Activated T-helper 9 cell treated with anti-CD3 and anti-CD28 coated beads, Interleukin-2, amount 50 U/mL, for 16 hours (primary cell): ENCODE measurements around the gene EPB41L4A.
"Not testable (repeated sequence)": the region's sequence is repeated elsewhere in the genome, so short reads cannot be mapped to it uniquely, and the experiment has no call there.

ENCODE experiments used
- DNase-seq: peaks from one replicate; pipeline ENCODE4 v3.0.0-alpha.2; 2020; ENCODE audit warnings: low read depth

EPB41L4A gene

DNA sequence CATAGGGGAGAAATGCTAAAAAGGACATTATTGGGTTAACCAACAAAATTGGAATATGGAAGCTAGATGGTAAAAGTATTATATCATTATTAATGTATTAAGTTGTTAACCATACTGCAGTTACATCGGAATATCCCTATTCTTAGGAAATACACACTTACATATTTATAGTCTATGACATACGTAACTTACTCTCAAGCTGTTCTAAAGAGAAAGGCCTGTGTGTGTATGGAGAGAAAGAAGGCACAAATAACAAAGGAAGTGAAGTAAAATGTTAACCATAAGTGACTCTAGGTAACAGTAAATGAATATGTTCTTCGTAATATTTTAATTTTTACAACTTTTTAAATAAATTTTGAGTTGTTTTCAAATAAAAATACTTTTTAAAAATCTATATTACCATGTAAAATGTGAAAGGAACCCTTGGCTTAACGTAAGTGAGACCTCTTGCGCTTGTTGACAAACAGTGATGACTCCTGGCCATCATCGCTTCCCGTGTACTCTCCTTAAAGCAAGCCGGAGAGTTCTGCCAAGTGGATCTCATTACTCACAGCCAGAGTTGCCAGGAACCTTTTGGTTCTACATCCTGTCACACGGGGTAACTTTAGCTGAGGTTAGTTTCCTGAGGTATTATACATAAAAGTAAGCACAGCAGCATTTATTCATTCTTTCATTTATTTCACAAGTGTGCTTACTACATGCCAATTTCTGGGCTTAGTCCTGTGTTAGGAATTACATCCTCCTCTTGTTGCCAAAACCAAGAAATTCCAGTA lies 165.4 kb downstream of the EPB41L4A start:
- DNase-seq = no peak

DNA sequence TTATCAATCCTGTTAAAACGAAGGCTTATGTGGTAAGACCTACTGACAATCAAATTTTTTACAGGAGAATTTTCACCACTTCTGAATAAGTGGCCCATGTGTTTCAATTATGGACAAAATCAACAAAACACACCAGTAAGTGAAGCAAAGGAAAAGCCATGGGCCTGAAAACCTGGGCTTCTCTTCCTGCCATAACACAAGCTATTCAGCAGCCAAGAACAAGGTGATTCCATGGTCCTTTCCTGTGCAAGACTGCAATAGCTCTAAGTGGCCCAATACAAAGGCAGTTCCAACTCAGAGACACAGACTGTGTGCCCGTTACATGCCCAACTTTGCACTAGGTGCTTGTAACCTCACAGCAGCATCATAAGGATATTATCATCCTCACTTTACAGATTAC lies 168.5 kb downstream of the EPB41L4A start:
- DNase-seq = no peak

DNA sequence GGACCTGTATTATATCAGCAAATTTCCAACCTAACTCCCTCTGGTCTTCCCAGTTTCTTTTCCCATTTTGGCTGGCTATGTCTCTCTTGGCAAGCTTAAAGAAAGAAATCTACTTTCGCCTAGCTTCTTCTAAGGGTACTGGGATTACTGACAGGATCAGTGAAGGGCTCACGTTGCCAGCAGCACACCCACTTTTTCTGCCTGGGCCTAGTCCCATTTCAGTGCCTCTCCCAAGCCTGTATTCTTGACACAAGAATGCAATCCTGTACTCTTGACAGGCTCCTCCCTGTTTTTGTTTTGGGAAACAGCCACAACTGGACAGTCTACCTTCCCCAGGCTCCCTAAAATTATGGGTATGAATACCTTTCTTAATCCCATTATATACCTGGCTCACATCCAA lies 170.5 kb downstream of the EPB41L4A start:
- no peak for DNase-seq

DNA sequence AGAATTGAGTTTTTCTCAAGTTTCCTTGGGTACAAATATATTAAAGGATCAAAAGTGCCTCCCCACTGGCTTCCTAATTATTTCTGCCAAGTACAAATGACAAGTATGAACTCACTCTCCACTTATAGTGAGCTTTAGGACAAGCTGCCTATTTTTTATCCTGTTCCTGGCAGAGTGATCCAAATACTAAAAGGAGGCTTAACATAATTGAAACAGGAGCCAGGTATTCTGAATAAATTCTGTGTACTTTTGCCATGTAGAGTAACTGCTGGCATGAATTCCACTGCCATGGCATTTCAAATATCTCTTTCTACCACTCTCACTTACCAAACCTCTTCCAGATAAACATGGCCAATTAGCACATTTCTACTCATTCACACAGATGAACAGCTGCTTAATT lies 171.1 kb downstream of the EPB41L4A start:
- DNase-seq = no peak

DNA sequence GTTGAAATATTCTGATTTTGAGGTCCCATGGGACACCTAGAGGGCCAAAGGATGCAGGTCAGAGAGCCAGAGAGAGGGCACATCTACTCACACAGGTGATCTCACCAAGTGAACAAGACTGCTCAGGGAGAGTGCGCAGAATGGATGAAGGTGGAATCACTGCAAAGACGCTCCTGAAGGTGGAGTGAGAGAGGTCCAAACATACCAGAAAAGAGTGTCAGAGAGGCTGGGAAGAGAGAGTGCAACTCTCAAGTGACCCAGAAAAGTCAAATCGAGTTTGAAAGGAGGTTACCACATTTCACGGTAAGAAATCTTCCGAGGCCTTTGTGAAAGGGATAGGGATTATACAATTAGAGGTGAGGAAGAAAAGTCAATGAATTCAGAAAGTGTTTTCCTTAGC lies 173.4 kb downstream of the EPB41L4A start:
- no peak for DNase-seq

DNA sequence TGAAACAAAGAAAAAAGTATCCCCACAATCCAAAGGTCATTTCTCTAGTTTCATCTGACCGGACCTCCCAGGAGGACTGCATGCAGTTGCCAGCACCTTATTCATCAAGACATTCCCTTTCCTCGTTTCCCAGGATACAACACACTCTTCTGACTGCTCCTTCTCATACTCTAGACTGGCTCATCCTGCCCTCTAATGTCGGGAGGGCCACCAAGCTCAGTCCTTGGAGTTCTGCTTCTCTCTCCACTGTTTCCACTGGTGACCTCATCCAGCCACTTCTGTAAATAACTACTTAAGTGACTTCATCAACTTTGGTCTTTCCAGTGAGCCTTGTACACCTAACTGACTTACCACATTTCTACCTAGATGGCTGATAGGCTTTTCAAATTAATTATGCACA lies 179.1 kb downstream of the EPB41L4A start:
- DNase-seq = no peak

DNA sequence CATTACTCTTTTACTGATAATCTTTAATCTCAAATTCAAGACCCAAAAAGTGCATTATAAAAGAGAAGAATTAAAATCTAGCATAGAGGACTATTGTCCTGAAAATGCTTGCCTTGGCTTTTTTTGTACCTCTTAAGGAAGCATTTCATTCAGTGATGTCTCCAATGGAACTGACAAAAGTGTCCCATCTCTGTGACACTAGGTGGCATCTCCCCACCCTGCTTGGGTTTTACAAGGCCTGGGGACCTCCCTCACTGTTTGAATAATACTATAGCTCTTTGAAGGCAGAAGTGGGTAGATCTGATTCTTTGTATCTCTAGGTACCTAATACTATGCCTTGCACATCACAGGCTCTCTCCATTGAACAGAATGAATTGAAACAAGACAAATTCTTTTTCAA lies 180.6 kb downstream of the EPB41L4A start:
- no peak for DNase-seq

DNA sequence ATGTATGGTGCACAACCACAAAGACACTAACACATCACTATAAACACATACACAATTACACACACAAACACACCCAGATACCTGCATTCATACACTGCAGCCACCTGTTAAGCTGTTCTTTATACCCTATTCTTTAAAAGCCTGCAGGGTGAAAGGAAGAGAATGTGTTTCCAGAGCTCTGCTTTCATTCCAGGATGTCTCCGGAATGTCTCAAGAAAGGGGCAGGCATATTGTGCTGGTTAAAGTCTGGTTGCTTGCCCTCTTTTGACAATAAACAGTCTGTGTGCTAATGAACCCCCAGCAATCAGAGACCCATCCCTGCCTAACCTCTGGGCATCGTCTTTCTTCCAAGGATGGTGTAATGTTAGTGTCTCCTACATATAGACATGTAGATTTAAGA lies 181.6 kb downstream of the EPB41L4A start:
- DNase-seq = no peak

DNA sequence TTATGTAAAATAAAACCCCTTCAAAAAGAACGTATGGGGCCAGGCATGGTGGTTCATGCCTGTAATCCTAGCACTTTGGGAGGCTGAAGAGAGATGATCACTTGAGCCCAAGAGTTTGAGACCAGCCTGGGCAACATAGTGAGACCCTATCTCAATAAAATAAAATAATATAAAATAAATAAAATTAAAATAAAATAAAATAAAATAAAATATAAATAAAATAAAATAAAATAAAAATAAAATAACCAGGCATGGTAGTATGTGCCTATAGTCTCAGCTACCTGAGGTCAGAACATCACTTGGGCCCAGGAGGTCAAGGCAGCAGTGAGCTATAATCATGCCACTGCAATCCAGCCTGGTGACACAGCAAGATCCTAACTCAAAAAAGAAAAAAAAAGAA lies 185.1 kb downstream of the EPB41L4A start:
- no peak for DNase-seq

DNA sequence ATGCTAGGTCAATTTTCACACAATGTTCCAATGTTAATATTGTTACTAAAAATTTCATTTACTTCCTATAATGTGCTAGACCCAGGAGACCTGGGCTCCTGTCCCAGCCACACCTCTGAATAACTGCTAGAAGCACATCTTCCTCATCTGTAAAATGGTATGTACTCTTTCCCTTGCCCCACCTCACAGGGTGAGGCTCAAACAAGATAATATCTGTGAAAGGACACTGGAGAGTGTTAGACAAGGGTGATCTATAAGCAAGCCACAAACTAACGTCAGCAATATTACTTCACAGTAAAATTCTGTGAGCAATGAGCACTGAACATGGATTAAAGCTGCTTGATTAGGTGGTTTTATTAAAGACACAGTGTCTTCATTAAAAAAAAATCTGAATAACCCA lies 186.4 kb downstream of the EPB41L4A start:
- DNase-seq = no peak

DNA sequence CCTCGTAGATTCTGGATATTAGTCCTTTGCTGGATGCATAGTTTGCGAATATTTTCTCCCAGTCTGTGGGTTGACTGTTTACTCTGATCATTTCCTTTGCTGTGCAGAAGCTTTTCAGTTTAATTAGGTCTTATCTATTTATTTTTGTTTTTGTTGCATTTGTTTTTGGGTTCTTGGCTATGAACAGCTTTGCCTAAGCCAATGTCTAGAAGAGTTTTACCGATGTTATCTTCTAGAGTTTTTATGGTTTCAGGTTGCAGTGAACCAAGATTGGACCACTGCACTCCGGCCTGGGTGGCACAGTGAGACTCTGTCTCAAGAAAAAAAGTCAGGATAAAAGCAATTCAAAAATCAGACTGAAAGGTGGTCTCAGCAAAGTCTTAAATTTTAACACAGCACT lies 188.5 kb downstream of the EPB41L4A start:
- no peak for DNase-seq

DNA sequence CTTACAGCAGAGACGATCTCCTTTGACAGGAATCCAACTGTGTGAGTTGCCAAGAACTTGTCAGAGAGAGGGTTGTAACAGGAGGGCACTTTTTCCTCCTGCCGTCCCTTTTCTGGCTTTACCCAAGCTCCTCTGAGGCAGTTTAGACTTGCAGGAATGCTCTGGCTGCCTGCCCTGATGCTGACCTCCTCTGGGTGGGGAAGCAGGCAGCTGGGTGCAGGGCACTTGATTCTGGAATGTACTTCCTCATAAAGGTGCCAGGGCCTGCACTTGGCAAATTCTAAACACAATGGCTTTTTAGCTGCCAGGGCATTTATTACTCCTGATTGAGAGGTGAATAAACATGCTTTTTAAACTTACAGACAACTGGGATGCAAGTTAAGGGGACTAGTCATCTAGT lies 190.4 kb downstream of the EPB41L4A start:
- DNase-seq = no peak

DNA sequence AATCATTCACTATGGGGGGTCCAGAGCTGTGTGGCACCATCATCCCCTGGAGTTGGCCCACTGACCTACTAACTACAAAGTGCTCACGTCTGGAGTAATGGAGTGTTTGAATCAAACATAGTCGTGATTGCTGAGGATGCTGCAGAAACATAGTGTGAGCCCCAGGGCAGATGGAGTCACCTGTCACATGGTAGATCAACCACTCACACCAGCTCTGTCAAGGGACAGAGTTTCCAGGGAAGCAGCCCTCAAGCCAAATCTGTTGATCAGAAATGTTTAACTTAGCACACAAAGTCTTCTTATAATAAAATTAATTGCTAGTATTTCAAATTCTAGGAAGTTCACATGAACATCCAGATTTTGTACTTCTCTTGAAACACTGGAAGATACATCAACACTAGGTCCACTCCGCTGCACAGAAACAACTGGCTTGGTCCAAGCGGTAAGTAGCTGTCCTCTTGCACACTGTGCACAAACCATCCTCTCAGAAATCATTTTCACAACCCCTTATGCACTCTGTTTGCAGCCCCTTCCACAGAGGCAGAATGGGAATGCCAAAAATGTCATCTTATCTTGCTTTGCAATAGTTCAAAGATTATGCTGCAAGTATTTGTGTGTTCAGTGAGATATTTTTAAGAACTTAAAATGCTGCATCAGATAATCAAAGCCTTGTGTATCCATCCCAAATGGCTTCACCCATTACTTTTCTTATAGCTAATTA lies 191.0 kb downstream of the EPB41L4A start:
- DNase-seq = no peak

DNA sequence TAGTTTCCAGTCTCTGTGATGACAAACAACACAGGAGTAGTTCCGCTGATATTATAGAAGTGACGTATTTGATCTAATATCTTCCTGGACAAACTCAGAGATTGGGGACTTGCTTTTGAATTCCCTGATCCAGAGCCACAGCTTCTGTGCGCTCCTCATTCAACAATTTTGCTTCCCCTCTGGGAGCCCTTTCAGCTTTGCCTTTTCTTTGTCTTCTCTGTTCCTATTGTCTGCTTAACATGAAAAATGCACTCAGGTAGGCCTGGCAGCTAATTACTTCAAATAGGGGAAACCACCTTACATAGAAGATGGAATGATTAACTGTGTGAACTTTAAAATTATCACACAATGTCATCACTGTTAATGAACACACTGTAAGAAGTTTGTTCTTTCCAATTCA lies 192.9 kb downstream of the EPB41L4A start:
- no peak for DNase-seq

DNA sequence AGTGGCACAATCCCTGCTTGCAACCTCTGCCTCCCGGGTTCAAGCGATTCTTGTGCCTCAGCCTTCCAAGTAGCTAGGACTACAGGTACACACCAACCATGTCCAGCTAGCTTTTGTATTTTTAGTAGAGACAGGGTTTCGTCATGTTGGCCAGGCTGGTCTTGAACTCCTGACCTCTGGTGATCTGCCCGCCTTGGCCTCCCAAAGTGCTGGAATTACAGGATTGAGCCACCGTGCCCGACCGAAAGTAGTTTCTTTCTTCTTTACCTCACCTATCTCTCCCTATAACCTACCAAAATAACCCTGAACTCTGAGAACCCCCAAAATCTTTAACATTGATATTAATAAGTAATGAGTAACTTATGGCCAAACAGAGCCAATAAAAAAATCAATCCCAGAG lies 196.1 kb downstream of the EPB41L4A start:
- DNase-seq = not testable (repeated sequence)

DNA sequence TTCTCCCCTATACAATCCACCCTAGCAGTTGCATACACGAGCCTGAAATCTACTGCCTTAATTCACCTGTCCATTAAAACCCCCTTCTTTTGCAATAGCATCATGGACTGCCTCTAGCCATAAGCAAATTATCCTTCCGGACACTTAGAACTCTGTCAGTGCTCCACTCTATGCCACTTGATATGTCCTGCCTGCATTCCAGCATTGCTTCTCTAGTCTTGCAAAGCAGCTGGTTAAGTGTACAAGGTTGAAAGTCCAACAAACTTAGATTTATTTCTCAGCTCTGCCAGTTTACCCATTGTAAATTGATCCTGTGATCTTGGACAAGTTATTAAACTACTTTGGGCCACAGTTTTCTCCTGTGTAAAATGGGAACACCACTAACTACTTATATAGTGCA lies 197.9 kb downstream of the EPB41L4A start:
- no peak for DNase-seq

DNA sequence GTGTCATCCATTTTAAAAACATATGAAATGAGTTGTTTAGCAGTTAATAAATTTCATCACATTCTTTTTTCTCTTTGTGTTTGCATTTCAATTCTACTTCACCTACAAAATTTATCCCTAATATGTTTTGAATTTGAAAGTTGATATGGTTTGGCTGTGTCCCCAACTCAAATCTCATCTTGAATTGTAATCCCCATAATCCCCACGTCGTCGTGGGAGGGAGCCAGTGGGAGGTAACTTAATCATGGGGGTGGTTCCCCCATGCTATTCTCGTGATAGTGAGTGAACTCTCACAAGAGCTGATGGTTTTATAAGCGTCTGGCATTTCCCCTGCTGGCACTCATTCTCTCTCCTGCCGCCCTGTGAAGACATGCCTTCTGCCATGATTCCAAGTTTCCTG lies 200.1 kb downstream of the EPB41L4A start:
- no peak for DNase-seq

DNA sequence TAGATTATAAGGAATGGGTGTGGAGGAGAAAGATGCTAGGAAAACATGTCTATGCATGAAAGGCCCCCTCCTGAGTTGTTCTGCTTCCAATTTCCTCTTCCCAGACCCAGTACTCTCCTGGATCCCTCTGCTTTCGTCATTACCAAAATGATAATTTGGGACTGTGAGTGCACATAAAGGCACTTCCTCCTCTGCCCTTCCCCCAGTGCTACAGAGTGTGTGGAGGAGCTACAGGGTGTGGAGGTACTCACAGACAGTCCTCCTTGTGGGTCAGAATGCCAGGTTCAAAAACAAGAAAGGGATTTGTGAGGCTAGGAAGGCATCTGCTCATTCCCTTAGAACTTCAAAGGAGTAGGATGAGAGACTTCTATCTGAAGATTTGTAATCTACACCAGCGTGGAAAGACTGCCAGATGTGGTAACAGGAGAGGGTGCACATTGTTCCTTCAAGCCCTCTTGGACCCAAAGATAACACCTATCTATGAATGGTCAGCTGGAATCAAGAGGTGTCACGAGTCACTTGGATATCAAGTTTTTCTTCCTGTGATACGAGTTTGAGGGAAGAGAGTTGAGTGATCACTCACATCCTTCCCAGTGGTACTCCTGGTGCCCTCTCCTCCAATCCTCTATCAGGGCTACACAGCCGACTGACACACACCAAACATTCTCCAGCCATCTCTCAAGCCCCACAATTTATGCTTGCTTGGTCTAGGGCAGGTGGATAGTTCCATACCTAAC lies 201.1 kb downstream of the EPB41L4A start:
- DNase-seq = no peak

DNA sequence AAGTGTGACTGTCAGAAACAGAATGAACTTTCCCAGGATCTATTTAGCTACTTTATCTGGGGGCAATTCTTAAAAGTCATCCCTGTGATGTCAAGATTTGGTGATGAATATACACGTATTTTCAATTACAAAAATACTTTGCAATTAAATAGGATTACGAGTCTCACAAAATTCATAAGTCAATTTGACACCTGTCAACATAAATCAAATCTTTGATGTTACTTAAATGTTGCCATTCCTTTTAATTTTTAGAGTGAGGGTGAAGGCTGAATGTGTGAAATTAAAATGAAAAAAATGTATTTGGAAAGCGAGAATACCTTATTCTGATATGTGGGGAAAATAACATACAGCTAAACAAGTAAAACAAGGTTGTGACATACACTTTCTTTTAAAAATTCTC lies 202.9 kb downstream of the EPB41L4A start:
- DNase-seq = no peak

DNA sequence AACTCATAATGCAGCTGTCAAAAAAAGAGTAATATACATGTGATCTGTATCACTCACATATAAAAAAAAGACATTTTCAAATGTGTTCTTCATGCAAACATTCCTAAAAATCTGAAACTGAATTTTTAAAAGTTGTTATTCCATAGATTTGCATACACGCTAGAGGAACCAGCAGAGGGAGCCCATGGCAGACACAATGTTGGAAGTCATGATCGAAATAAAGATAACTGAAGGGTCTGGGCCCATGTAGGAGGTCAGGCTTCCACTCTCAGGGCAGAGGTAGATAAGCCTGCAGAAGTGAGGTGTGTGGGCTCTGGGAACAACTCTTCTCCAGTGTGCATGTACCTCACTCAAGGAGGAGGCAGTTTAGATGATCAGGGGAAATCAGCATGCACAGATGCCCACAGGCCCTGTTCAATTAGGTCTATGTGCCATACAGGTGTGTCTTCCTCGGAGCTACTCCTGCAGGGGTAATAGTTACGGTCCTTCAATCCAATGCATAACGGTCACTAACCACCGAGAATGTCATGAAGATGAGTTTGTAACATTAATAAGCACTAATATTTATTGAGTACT lies 208.6 kb downstream of the EPB41L4A start:
- DNase-seq = no peak

DNA sequence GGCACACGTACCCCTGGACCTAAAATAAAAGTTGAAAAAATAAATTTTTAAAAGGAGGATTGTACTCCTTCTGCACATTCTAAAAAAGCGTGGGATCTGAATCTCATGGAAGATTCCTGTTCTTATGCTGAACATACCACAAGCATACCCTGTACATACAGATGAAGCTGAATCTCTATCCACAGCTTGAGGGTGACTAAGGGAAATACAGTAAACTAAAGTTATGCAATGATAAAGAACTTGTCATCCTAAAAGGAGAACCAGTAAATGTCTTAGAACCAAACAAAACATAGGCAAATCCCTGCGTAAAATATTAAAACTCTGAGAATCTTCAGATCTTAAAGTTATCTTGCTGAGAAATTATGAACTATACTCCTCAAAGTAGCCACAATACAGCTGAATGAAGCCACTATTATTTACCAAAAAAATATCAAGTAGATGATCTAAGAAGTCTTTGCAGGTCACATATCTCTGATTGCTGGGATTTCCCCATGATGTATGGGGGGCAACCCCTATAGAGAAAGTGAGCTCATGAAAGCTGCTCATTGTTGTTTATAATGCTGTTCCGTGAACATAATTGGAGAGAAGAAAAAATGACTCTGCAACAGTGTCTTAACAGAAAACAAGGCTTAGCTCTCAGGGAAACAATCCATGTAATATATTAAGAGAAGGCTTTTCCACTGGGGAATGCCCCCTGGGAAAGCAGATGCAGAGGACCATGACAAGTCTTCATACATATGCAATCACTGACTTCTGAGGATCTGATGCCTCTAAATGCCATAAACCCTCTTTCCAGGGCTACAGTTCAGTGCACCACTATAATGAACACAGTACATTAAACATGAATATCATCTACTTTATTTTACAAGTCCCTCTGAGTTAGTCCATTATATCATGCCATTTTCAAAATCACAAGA lies 210.1 kb downstream of the EPB41L4A start:
- DNase-seq = no peak

DNA sequence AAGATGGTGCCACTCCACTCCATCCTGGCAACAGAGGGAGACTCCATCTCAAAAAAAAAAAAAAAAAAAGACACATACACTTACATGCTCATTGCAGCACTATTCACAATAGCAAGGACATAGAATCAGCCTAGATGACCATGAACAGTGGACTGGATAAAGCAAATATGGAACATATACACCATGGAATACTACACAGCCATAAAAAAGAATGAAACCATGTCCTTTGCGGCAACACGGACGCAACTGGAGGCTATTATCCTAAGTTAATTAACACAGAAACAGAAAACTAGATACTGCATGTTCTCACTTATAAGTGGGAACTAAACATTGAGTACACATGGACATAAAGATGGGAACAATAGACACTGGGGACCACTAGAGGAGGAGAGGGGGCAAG lies 210.9 kb downstream of the EPB41L4A start:
- not testable (repeated sequence) for DNase-seq
